GM19397 (cell line): ENCODE measurements around the gene SEPHS2.
"Not testable (repeated sequence)": the region's sequence is repeated elsewhere in the genome, so short reads cannot be mapped to it uniquely, and the experiment has no call there.

Experiments used
- ATAC-seq: cut with Tn5 transposase; IDR thresholded peaks from one replicate; pipeline ENCODE4 v1.9.1; 2021; ENCODE audit warnings: mild to moderate bottlenecking, moderate library complexity; ENCODE audit not compliant: unreplicated experiment

SEPHS2 gene

GRCh38 chr16:30470170-30470512 lies 24.5 kb upstream of the SEPHS2 start:
- no peak for ATAC-seq

GRCh38 chr16:30464078-30464477 lies 18.4 kb upstream of the SEPHS2 start:
- ATAC-seq, result no peak

- not testable (repeated sequence) for ATAC-seq
Measured at GRCh38 chr16:30461426-30461825, 15.8 kb upstream of the SEPHS2 start.

- ATAC-seq, result no peak
Measured at GRCh38 chr16:30459456-30459855, 13.8 kb upstream of the SEPHS2 start.

GRCh38 chr16:30458561-30459394 lies 13.1 kb upstream of the SEPHS2 start:
- peak; percentile 81 for ATAC-seq

- ATAC-seq, result no peak
Measured at GRCh38 chr16:30457743-30458560, 12.3 kb upstream of the SEPHS2 start.

- no peak for ATAC-seq
Measured at GRCh38 chr16:30457256-30457655, 11.6 kb upstream of the SEPHS2 start.

- ATAC-seq, result no peak
Measured at GRCh38 chr16:30456302-30456701, 10.6 kb upstream of the SEPHS2 start.

GRCh38 chr16:30452709-30453580 lies 7.3 kb upstream of the SEPHS2 start:
- ATAC-seq, result not testable (repeated sequence)

GRCh38 chr16:30449116-30449435 lies 3.4 kb upstream of the SEPHS2 start:
- no peak for ATAC-seq

- ATAC-seq, result no peak
Measured at GRCh38 chr16:30447512-30448226, 2.0 kb upstream of the SEPHS2 start.

- ATAC-seq, result no peak
Measured at GRCh38 chr16:30446203-30446595, 525 bp upstream of the SEPHS2 start.

- no peak for ATAC-seq
Measured at GRCh38 chr16:30445149-30445407, 596 bp downstream of the SEPHS2 start.

- no peak for ATAC-seq
Measured at GRCh38 chr16:30444231-30445148, 1.2 kb downstream of the SEPHS2 start.

- ATAC-seq, result no peak
Measured at GRCh38 chr16:30443631-30444030, 2.0 kb downstream of the SEPHS2 start.

- ATAC-seq, result no peak
Measured at GRCh38 chr16:30439720-30440348, 5.8 kb downstream of the SEPHS2 start.

GRCh38 chr16:30438835-30439234 lies 6.8 kb downstream of the SEPHS2 start:
- no peak for ATAC-seq

GRCh38 chr16:30437511-30438046 lies 8.1 kb downstream of the SEPHS2 start:
- ATAC-seq, result no peak

- ATAC-seq, result no peak
Measured at GRCh38 chr16:30434852-30435251, 10.8 kb downstream of the SEPHS2 start.
